GM21825 (cell line): ENCODE results near the gene C2orf92.

Source experiments
- ATAC-seq: cut with Tn5 transposase; IDR thresholded peaks from one replicate; pipeline ENCODE4 v1.9.1; 2021; ENCODE audit warnings: mild to moderate bottlenecking, moderate library complexity; ENCODE audit not compliant: unreplicated experiment

Gene C2orf92

DNA sequence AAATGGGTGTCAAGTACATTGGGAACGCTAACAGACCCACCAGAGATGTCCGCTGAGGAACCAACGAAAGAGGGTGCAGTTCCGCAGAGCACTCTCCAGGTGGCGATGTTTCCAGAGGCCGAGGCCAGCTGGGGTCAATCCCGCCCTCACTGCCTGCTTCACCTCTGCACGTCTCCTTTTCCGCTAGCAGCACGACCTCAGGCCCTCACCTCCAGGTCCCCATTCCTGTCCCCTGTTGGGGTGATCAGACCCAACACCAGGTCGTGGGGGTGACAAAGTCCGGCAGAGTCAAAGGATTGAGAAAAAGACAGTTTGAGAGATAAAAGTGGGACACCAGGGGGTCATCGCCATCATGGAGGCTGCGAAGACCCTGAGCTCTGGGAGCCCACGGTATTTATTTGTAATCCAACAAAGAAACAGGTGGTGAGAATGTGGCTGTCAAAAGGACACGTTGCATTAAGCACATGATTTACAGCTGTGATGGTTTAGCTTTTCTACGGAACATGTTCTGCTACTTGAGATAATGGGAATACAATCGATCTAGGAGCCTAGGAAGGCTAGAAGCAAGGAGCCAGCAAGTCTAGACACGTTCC lies 71.2 kb downstream of the C2orf92 start:
- no peak for ATAC-seq

DNA sequence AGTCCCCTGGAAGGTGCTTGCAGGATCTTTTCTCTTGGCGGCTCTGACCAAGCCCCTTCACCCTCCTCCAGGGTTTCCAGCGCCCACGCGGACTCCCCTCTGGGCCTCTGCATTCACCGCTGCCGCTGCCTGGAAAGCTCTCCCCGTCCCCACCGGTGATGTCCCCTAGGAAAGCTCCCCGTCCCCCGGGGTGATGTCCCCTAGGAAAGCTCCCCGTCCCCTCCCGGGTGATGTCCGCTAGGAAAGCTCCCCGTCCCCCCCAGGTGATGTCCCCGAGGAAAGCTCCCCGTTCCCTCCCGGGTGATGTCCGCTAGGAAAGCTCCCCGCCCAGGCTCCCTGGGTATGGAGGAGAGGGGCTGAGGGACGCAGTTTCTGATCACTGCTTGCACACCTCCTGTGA lies 71.7 kb downstream of the C2orf92 start:
- no peak for ATAC-seq

DNA sequence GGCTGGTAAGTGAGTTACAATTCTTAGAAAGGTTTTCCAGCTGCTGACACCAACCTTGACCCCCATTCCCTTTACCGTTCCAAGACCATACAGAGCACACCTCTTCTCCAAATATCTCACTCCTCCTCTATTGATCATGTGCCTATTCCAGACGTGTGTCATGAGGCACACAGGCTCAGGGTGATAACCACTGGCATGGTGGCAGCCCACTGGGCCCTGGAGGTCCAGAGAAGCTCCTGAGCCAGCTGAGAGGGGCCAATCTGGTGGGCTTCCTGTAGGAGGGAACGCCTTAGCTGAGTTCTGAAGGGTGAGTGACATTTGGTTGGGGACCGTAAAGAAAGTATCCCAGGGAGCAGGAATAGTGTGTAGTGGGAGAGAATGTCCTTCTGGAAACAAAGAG lies 72.2 kb downstream of the C2orf92 start:
- ATAC-seq, result no peak

DNA sequence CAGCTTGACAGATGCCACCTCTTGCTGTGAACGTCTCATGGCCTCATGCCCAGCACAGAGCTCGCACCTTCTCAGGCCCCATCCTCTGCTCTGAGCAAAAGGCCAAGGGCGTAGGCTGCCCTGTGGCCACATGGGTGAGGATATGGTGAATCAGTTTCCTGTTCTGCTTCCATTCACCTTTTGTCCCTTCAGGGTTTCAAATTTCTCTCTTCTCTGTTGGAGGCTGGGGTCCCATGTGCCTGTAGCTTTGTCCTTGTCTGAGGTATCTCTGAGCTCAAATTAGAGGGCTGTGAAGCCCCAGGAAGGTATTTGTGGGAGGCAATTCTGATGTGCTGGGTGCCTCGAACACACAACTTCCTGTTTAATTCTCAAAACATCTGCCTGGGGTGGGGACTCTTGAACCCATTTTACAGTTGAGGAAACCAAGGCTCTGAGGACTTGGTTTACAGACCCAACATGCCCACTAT lies 72.9 kb downstream of the C2orf92 start:
- no peak for ATAC-seq

DNA sequence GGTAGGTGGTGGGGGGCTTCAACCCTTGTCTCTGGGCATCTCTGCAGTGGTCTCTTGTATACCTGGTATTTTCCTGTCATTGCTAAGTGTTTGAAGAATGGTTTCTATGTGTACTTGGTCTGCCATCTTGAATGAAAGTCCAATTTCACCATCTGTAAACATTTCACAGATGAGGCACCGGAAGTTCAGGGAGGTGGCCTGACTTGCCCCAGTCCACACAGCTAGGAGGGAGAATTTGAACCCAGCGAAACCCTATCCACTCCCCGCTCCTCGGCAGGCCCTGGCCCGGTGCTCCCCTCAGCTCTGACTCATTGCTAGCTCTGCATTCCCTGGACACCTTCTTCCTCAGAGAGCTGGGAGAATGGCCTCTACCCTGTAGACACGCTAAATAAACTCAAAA lies 74.4 kb downstream of the C2orf92 start:
- no peak for ATAC-seq

DNA sequence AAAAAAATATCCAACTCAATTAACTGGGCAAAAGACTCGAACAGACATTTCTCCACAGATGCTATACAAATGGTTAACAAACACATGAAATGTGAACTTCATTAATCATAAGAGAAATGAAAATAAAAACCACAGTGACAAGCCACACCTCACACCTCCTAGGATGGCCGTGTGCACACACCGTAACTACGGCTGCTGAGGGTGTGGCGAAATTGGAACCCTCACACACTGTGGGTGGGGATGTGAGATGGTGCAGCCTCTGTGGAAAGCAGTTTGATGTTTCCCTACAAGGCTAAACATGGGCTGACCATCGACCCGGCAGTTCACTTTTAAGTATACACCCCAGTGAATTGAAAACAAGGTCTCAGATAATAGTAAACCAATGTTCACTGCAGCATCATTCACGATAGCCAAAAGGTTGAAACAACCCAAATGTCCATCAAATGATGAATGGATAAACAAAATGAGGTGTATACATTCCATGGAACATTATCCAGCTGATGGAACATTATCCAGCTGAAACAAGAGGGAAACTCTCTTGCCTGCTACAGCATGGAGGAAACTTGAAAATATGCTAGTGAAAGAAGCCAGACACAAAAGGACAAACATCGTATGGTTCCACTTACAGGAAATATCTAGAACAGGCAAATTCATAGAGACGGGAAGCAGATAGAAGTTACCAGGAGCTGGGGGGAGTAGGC lies 76.1 kb downstream of the C2orf92 start:
- no peak for ATAC-seq

DNA sequence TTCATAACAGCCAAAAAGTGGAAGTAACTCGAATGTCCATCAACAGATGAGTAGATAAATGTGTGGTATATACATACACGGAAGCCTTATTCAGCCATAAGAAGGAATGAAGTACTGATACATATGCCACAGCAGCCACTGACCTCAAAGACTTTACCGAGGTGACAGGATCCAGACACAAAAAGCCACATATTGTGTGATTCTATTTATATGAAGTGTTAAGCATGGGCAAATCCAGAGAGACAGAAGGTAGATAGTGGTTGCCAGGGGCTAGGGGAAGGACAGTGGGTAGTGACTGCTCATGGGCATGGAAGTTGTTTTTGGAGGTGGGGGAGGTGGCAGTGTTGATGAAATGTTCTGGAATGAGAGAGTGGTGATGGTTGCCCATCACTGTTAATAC lies 77.8 kb downstream of the C2orf92 start:
- no peak for ATAC-seq

DNA sequence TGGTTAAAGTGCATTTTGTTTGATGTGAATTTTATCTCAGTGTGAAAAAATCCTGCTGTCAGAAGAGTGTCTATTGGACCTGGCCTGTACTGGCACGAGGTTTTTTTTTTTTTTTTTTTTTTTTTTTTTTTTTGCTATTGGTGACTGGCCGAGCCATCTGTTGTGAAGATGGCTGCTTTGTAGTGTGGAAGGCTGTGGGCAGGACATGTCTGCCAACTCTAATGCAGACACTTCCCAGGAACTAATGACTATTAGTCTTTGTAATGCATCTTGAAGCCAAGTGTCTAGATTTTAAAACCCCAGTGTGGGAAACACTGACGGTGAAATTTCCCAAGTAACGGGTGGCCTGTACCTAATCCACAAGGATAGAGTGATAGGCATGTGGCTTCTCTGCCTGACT lies 78.2 kb downstream of the C2orf92 start:
- no peak for ATAC-seq

DNA sequence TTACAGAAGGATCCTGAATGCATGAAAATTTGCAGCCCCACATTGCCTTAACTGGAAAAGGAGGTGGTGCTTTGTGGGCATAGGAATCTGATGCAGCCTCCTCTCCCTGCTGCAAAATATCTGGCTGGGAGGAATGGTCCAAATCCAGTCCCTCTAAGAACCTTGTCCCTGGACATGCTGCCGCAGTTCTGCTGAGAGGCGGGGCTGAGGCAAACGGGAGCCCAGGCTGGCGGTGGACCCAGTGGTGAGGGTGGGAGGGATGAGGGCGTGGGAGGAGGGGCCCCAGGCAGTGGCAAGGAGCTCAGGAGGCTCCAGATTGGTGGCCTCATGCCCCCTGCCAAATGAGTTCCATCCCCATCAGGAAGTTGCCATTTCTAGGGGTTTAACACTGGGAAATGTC lies 80.1 kb downstream of the C2orf92 start:
- no peak for ATAC-seq

DNA sequence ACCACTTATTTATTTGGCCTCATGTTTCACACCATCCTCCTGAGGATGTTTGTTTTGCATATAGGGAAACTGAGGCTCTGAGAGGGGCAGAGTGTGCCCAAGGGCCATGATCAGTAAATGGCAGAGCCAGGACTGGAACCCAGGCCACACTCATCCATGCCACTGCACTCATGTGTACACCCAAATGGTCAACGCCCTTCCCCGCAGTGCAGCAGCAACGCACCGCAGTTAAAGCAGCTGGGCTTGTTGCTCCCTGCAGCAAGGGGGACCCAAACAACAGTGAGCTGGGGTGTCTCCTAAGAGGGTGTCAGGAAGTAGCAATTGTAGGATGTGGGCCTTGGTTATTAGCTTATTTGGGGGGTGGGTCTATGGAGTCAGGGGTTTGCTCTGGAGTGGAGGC lies 80.5 kb downstream of the C2orf92 start:
- no peak for ATAC-seq

DNA sequence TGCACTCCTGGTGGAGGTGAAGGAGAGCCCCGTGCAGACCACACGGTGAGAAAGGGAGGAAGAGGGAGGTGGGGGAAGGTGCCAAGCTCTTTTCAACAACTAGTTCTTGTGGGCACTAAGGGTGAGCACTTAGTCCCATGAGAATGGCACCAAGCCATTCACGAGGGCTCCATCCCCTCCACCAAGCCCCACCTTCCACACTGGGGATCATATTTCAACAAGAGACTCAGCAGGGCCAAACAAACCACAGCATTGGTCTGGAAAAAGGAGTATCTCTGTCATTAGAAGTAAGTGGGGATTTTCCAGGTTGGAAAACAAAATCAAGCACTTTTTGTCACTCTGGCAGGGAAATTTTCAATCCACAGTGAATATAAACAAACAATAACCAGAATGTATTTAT lies 82.2 kb downstream of the C2orf92 start:
- ATAC-seq, result no peak
